Measurements from ENCODE around the gene PPP1R3G.

- no peak for TF ChIP-seq POLR2A (IDR thresholded peaks at IDR 0.05)
- TF ChIP-seq, protein P1, sequence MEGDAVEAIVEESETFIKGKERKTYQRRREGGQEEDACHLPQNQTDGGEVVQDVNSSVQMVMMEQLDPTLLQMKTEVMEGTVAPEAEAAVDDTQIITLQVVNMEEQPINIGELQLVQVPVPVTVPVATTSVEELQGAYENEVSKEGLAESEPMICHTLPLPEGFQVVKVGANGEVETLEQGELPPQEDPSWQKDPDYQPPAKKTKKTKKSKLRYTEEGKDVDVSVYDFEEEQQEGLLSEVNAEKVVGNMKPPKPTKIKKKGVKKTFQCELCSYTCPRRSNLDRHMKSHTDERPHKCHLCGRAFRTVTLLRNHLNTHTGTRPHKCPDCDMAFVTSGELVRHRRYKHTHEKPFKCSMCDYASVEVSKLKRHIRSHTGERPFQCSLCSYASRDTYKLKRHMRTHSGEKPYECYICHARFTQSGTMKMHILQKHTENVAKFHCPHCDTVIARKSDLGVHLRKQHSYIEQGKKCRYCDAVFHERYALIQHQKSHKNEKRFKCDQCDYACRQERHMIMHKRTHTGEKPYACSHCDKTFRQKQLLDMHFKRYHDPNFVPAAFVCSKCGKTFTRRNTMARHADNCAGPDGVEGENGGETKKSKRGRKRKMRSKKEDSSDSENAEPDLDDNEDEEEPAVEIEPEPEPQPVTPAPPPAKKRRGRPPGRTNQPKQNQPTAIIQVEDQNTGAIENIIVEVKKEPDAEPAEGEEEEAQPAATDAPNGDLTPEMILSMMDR (IDR thresholded peaks at IDR 0.05), result no peak
- peak; percentile 40 for TF ChIP-seq POLR2AphosphoS5 (IDR thresholded peaks at IDR 0.05)
These were observed 47.6 kb downstream of the PPP1R3G start for GRCh38 chr6:5132731-5133130.
